CD14-positive monocyte (primary cell): ENCODE results near the gene PCDHGC3. TPM values are rescaled to one million over a fixed set of nuclear protein-coding genes. Genes with fewer than 3 reads are reported as not detected.
A peak's percentile ranks its signal among the peaks of the same experiment; 100 is the strongest.

ENCODE experiments used
- DNase-seq, 3 donors: peaks; one replicate each; pipeline ENCODE4 v3.0.0-alpha.2; 2011 to 2022
- H2AFZ ChIP-seq: 2 replicates; pipeline ENCODE4 v1.6.0; 2012; ENCODE audit warnings: mild to moderate bottlenecking, low read depth, low read length, inconsistent platforms; ENCODE audit not compliant: insufficient read depth, poor library complexity, severe bottlenecking
- H3K27ac ChIP-seq, 2 donors: 1 replicate in 1 of 2; 2 replicates in 1 of 2; pipeline ENCODE4 v1.5.1; 2012 to 2013; ENCODE audit warnings: low read length in 2 of 2, control low read depth in 1 of 2, inconsistent platforms in 1 of 2, low read depth in 1 of 2, mild to moderate bottlenecking in 1 of 2
- H3K27me3 ChIP-seq, 2 donors: one replicate each; pipeline versions ENCODE4 v1.6.0 to v1.6.1; 2011 to 2013; ENCODE audit warnings: low read length in 2 of 2; ENCODE audit not compliant: control insufficient read depth in 2 of 2, insufficient read depth in 2 of 2
- H3K36me3 ChIP-seq, 2 donors: replicated peaks in 1 of 2; 1 replicate in 1 of 2; 2 replicates in 1 of 2; pipeline versions ENCODE4 v1.5.1 to v1.6.1; 2012 to 2013; ENCODE audit warnings: low read length in 2 of 2, control low read depth in 1 of 2, inconsistent platforms in 1 of 2, mild to moderate bottlenecking in 1 of 2; ENCODE audit not compliant: insufficient read depth in 2 of 2, control insufficient read depth in 1 of 2
- H3K4me1 ChIP-seq, 2 donors: 1 replicate in 1 of 2; 2 replicates in 1 of 2; pipeline versions ENCODE4 v1.5.1 to v1.6.1; 2012 to 2013; ENCODE audit warnings: low read length in 2 of 2, control low read depth in 1 of 2, inconsistent platforms in 1 of 2, mild to moderate bottlenecking in 1 of 2, moderate library complexity in 1 of 2; ENCODE audit not compliant: insufficient read depth in 2 of 2, control insufficient read depth in 1 of 2
- H3K4me2 ChIP-seq: replicated peaks from 2 replicates; pipeline ENCODE3; 2012; ENCODE audit warnings: low read length, moderate library complexity, mild to moderate bottlenecking; ENCODE audit not compliant: poor library complexity, severe bottlenecking; ENCODE audit errors: extremely low read depth
- H3K4me3 ChIP-seq, 3 experiments: fragments of 200-600 bp in 1 of 3; sonication (generic) in 1 of 3; replicated peaks in 1 of 3; 1 replicate in 2 of 3; 2 replicates in 1 of 3; pipeline ENCODE4 v1.5.1; 2011 to 2013; ENCODE audit warnings: low read length in 3 of 3, mild to moderate bottlenecking in 3 of 3, control low read depth in 2 of 3, low read depth in 2 of 3, inconsistent platforms in 1 of 3, moderate library complexity in 1 of 3
- H3K79me2 ChIP-seq: 2 replicates; pipeline ENCODE4 v1.6.0; 2012; ENCODE audit warnings: mild to moderate bottlenecking, control low read depth, inconsistent platforms, low read length, moderate library complexity; ENCODE audit not compliant: insufficient read depth
- H3K9ac ChIP-seq: 2 replicates; pipeline ENCODE4 v1.6.0; 2017; ENCODE audit warnings: low read length, mild to moderate bottlenecking; ENCODE audit not compliant: insufficient read depth, poor library complexity, severe bottlenecking
- H3K9me3 ChIP-seq, 2 donors: replicated peaks in 1 of 2; 1 replicate in 1 of 2; 2 replicates in 1 of 2; pipeline versions ENCODE4 v1.5.1 to v1.6.1; 2012 to 2013; ENCODE audit warnings: low read length in 2 of 2, control low read depth in 1 of 2; ENCODE audit not compliant: control insufficient read depth in 1 of 2, insufficient read depth in 1 of 2
- H4K20me1 ChIP-seq: 2 replicates; pipeline ENCODE4 v1.6.0; 2012; ENCODE audit warnings: mild to moderate bottlenecking, low read length, control low read depth, moderate library complexity; ENCODE audit not compliant: insufficient read depth
- H3K27ac Mint-ChIP-seq, 7 donors: one replicate each; pipeline ENCODE4 v1.8.0; 2020; ENCODE audit warnings: mild to moderate bottlenecking in 7 of 7, mixed read lengths in 7 of 7, moderate library complexity in 6 of 7, inconsistent platforms in 2 of 7
- H3K27me3 Mint-ChIP-seq, 3 donors: one replicate each; pipeline ENCODE4 v1.8.0; 2021 to 2022; ENCODE audit warnings: low read depth in 3 of 3, mild to moderate bottlenecking in 3 of 3, mixed read lengths in 3 of 3, moderate library complexity in 3 of 3, inconsistent platforms in 1 of 3
- H3K36me3 Mint-ChIP-seq, 2 donors: one replicate each; pipeline ENCODE4 v1.8.0; 2020; ENCODE audit warnings: mixed read lengths in 2 of 2, inconsistent platforms in 1 of 2, mild to moderate bottlenecking in 1 of 2
- H3K4me1 Mint-ChIP-seq: one replicate; pipeline ENCODE4 v1.8.0; 2020; ENCODE audit warnings: mild to moderate bottlenecking, mixed read lengths
- H3K4me3 Mint-ChIP-seq, 2 donors: one replicate each; pipeline ENCODE4 v1.8.0; 2020; ENCODE audit warnings: mild to moderate bottlenecking in 2 of 2, mixed read lengths in 2 of 2, moderate library complexity in 1 of 2
- H3K9me3 Mint-ChIP-seq, 7 donors: one replicate each; pipeline ENCODE4 v1.8.0; 2020 to 2022; ENCODE audit warnings: mixed read lengths in 7 of 7, mild to moderate bottlenecking in 6 of 7, moderate library complexity in 6 of 7, inconsistent platforms in 2 of 7
- CTCF ChIP-seq: fragments of 200-600 bp; IDR thresholded peaks from one replicate; pipeline ENCODE4 v1.8.0; 2022; ENCODE audit warnings: antibody characterized with exemption, mild to moderate bottlenecking
- WGBS: methylation state at CpG from one replicate; pipeline ENCODE4 v1.1.5; 2013; ENCODE audit warnings: missing lambda C conversion rate; ENCODE audit not compliant: insufficient coverage; 5-methylcytosine and 5-hydroxymethylcytosine counted together
- intact Hi-C, 2 donors: fragments of 100-400 bp; cut with micrococcal nuclease; formaldehyde crosslinking; loops; one replicate each; pipeline versions ENCODE4 v1.15.0 to v1.15.1; 2023
- polyA plus RNA-seq, 3 donors: library from polyadenylated mRNA; depleted of rRNA in 1 of 3; unstranded in 2 of 3; stranded (reverse) in 1 of 3; fragments of 300-500 nt in 2 of 3; fragments of >200 nt in 1 of 3; fragmentation: Illumina TruSeq in 2 of 3; gene quantifications; 1 replicate in 2 of 3; 2 replicates in 1 of 3; pipeline ENCODE4 v1.2.3, GENCODE V29; 2012 to 2021

Gene PCDHGC3
- polyA plus RNA-seq, 3 donors: 0.33 TPM; not detected in 2

GRCh38 chr5:141513627-141514329 is 38.0 kb downstream of the PCDHGC3 start:
- peaks cover 52 to 77% of the 10 kb centered on the region in 2 donors for H3K4me1 ChIP-seq
- H3K4me1 Mint-ChIP-seq: peaks cover 69% of the 10 kb centered on the region
- peak; percentile 52 to 66 (median 63) for DNase-seq

More at GRCh38 chr5:141513627-141514329, 38.0 kb downstream of the PCDHGC3 start:
- Mint-ChIP-seq H3K27ac (peak overlapping the region in 6 of 7 donors; percentile 54 to 90 (median 74)), H3K9me3 (peaks cover 0 to 5% (median 0%) of the 10 kb centered on the region in 7 donors), H3K36me3 (peaks cover 55 to 56% of the 10 kb centered on the region in 2 donors), H3K27me3 (peaks cover 5 to 32% (median 14%) of the 10 kb centered on the region in 3 donors), H3K4me3 (peak overlapping the region; percentile 76 to 95)
- Histone ChIP-seq H3K9me3 (no peaks in the 10 kb centered on the region), H3K79me2 (peaks cover 7% of the 10 kb centered on the region), H4K20me1 (peaks cover 60% of the 10 kb centered on the region), H3K4me3 (peak overlapping the region; percentile 32 to 77 (median 35)), H3K27me3 (peaks cover 0 to 10% of the 10 kb centered on the region in 2 donors), H3K36me3 (peaks cover 39 to 47% of the 10 kb centered on the region in 2 donors), H3K9ac (peak overlapping the region; percentile 44), H3K27ac (peak overlapping the region in 1 of 2 donors; percentile 15), H2AFZ (no peak overlapping the region), H3K4me2 (peak overlapping the region; percentile 92)
- no peak for TF ChIP-seq CTCF
- intact Hi-C loops: no loop called here
- WGBS: 20% methylated on average over 18 of the region's 29 CpGs
